Measurements from ENCODE around the gene PCDH9. TPM values are rescaled to one million over a fixed set of nuclear protein-coding genes. Genes with fewer than 3 reads are reported as not detected.

The PCDH9 gene
- total and polyA plus RNA-seq, 2 experiments from 2014 or later, result 0.56 to 0.76 TPM

DNA sequence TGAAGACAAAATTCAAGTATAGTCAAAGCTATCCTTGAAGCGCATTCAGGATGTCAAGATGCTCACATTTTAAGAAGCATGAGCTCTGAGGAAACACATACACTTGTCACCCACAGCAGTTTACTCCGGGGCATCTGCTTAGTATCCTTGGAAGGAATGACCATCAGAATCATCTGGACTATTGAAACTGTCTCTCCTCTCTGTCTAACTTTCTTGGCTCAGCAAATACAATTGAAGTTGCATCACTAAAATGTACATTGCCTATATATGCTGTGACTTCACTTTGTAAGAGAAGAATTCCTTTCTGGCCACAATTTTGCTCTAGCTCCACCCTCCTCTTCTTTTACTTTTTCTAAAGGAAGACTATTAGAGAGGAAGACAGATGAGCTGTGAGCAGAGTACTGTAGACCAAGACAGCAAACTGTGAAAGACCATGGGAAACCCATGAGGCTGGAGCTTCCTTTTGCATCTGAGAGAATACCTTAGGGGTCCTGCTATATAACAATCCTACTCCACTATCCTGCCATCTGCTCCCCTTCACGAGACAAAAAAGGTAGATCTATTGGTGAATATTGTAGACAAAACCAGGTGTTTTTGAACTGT, 906.3 kb downstream of the PCDH9 start:
- Histone ChIP-seq H3K79me2 (ENCODE audit: insufficient read depth) (no peaks in the 10 kb centered on the region), H3K4me3 (no peak overlapping the region), H4K20me1 (ENCODE audit: insufficient read depth) (no peaks in the 10 kb centered on the region), H3K4me2 (ENCODE audit: unreplicated experiment) (no peak overlapping the region), H3K4me1 (ENCODE audit: insufficient read depth) (no peaks in the 10 kb centered on the region), H3K9me2 (ENCODE audit: insufficient read depth) (no peaks in the 10 kb centered on the region), H3F3A (ENCODE audit: insufficient read depth) (no peaks in the 10 kb centered on the region), H3K27me3 (replicated peaks; ENCODE audit: insufficient read depth) (no peaks in the 10 kb centered on the region), H2AFZ (no peak overlapping the region), H3K27ac (no peak overlapping the region), H3K9ac (no peak overlapping the region), H3K9me3 (ENCODE audit: low read depth) (no peaks in the 10 kb centered on the region), H3K36me3 (ENCODE audit: low read depth) (no peaks in the 10 kb centered on the region)
- TF ChIP-seq EZH2phosphoT487 (IDR thresholded peaks at IDR 0.05; ENCODE audit: insufficient read depth, low read depth), result no peak
- no peak for TF ChIP-seq EZH2 (IDR thresholded peaks at IDR 0.05; ENCODE audit: insufficient read depth, poor library complexity, severe bottlenecking)
- in situ Hi-C loops (cut with MboI), result no loop called here
- DNase-seq, result no peak
- 13 to 17% methylated on average over 3 of the region's 3 CpGs for WGBS, 2 experiments (ENCODE audit: low coverage in 1 of 2, low lambda C conversion rate in 2 of 2, missing lambda C conversion rate in 2 of 2)

DNA sequence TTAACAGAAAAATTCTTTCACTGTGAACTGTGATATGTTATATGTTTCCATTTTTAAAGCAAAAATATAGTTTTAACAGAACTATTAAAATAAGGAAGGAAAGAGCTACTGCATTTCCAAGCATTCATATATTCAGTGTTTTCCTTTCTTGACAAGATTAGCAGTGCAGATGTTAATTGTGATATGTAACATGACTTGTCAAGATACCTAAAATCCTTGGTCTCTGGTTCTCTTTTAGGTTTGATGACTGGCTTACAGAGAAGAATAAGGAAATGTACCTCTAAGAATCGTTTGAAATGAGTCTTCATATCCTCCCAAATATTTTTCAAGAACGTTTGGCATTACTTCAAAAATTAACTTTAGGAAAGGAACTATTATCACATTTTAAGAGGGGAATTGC, 907.2 kb downstream of the PCDH9 start:
- Histone ChIP-seq H3K79me2 (ENCODE audit: insufficient read depth) (no peaks in the 10 kb centered on the region), H3F3A (ENCODE audit: insufficient read depth) (no peaks in the 10 kb centered on the region), H4K20me1 (ENCODE audit: insufficient read depth) (no peaks in the 10 kb centered on the region), H3K36me3 (ENCODE audit: low read depth) (no peaks in the 10 kb centered on the region), H3K27me3 (replicated peaks; ENCODE audit: insufficient read depth) (no peaks in the 10 kb centered on the region), H2AFZ (no peak overlapping the region), H3K4me3 (no peak overlapping the region), H3K9ac (no peak overlapping the region), H3K9me3 (ENCODE audit: low read depth) (no peaks in the 10 kb centered on the region), H3K4me2 (ENCODE audit: unreplicated experiment) (no peak overlapping the region), H3K9me2 (ENCODE audit: insufficient read depth) (no peaks in the 10 kb centered on the region), H3K4me1 (ENCODE audit: insufficient read depth) (no peaks in the 10 kb centered on the region), H3K27ac (no peak overlapping the region)
- TF ChIP-seq EZH2phosphoT487 (IDR thresholded peaks at IDR 0.05; ENCODE audit: insufficient read depth, low read depth), result no peak
- TF ChIP-seq EZH2 (IDR thresholded peaks at IDR 0.05; ENCODE audit: insufficient read depth, poor library complexity, severe bottlenecking), result no peak
- 1 to 3% methylated on average over 2 of the region's 2 CpGs for WGBS, 2 experiments (ENCODE audit: low coverage in 1 of 2, low lambda C conversion rate in 2 of 2, missing lambda C conversion rate in 2 of 2)
- no peak for DNase-seq
- in situ Hi-C loops (cut with MboI), result no loop called here

DNA sequence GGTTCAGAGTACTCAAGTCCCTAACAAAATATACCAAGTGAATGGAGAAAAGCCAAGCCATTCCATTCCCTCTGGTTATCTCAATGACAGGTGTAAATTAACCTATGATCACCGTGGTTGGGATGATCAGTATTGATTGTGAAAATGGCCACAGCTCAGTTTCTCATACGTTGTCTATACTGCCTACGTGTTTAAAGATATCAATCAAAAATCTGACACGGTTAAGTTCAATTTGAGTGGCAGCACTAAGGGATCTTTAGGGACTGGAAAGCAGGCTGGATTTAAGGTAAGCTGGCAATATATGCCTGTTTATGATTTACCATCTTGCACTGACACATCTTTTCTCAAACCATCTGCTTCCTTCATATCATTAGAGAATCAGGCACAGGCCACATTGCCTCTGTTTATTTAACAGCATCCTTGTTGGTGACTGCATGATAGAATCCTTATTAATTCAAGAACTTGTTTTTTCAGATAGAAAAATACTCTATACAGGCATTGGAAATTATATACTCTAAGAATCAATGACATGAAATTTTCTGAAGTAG, 907.9 kb downstream of the PCDH9 start:
- Histone ChIP-seq H3K4me2 (ENCODE audit: unreplicated experiment) (no peak overlapping the region), H3K4me3 (no peak overlapping the region), H3K27ac (no peak overlapping the region), H3K27me3 (replicated peaks; ENCODE audit: insufficient read depth) (no peaks in the 10 kb centered on the region), H2AFZ (no peak overlapping the region), H4K20me1 (ENCODE audit: insufficient read depth) (no peaks in the 10 kb centered on the region), H3K79me2 (ENCODE audit: insufficient read depth) (no peaks in the 10 kb centered on the region), H3K36me3 (ENCODE audit: low read depth) (no peaks in the 10 kb centered on the region), H3K9me2 (ENCODE audit: insufficient read depth) (no peaks in the 10 kb centered on the region), H3K4me1 (ENCODE audit: insufficient read depth) (no peaks in the 10 kb centered on the region), H3K9ac (no peak overlapping the region), H3F3A (ENCODE audit: insufficient read depth) (no peaks in the 10 kb centered on the region), H3K9me3 (ENCODE audit: low read depth) (no peaks in the 10 kb centered on the region)
- DNase-seq, result no peak
- TF ChIP-seq EZH2 (IDR thresholded peaks at IDR 0.05; ENCODE audit: insufficient read depth, poor library complexity, severe bottlenecking) (no peak), EZH2phosphoT487 (IDR thresholded peaks at IDR 0.05; ENCODE audit: insufficient read depth, low read depth) (no peak)
- in situ Hi-C loops (cut with MboI), result no loop called here
- 5 to 9% methylated on average over 4 of the region's 4 CpGs for WGBS, 2 experiments (ENCODE audit: low coverage in 1 of 2, low lambda C conversion rate in 2 of 2, missing lambda C conversion rate in 2 of 2)

DNA sequence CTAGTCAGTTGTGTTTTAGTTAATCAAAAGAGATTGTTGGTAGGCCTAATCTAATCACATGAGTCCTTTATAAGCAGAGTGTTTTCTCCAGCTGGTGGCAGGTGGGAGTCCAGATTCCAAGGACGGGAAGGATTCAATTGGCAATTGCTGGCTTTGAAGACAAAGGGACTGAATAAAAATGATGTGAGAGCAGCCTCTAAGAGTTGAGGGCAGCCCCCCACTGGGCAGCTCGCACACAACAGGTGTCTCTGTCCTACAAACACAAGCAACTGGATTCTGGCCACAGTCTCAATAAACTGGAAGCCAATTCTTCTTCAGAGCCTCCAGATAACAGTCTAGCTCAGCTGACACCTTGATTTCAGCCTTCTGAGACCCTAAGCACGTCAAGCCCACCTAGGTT, 915.2 kb downstream of the PCDH9 start:
- Histone ChIP-seq H3K4me1 (ENCODE audit: insufficient read depth) (no peaks in the 10 kb centered on the region), H3K27ac (no peak overlapping the region), H3K36me3 (ENCODE audit: low read depth) (no peaks in the 10 kb centered on the region), H3K9me3 (ENCODE audit: low read depth) (no peaks in the 10 kb centered on the region), H2AFZ (no peak overlapping the region), H3F3A (ENCODE audit: insufficient read depth) (no peaks in the 10 kb centered on the region), H3K4me2 (ENCODE audit: unreplicated experiment) (no peak overlapping the region), H3K4me3 (no peak overlapping the region), H3K9me2 (ENCODE audit: insufficient read depth) (no peaks in the 10 kb centered on the region), H3K79me2 (ENCODE audit: insufficient read depth) (no peaks in the 10 kb centered on the region), H3K9ac (no peak overlapping the region), H4K20me1 (ENCODE audit: insufficient read depth) (no peaks in the 10 kb centered on the region), H3K27me3 (replicated peaks; ENCODE audit: insufficient read depth) (no peaks in the 10 kb centered on the region)
- DNase-seq, result no peak
- WGBS, 2 experiments (ENCODE audit: low coverage in 1 of 2, low lambda C conversion rate in 2 of 2, missing lambda C conversion rate in 2 of 2), result 6 to 10% methylated on average over 3 of the region's 3 CpGs
- TF ChIP-seq EZH2 (IDR thresholded peaks at IDR 0.05; ENCODE audit: insufficient read depth, poor library complexity, severe bottlenecking), result no peak
- in situ Hi-C loops (cut with MboI), result no loop called here
